ENCODE results near the gene PUM1. TPM values are rescaled to one million over a fixed set of nuclear protein-coding genes. Genes with fewer than 3 reads are reported as not detected.
"Not testable (repeated sequence)": the region's sequence is repeated elsewhere in the genome, so short reads cannot be mapped to it uniquely, and the experiment has no call there.

Gene PUM1
- total RNA-seq, 1 experiment from 2014 or later: 43.8 TPM

- DNase-seq (ENCODE audit: extremely low read depth, low read depth): no peak
These were observed 66.6 kb downstream of the PUM1 start for GRCh38 chr1:30998887-30999286.

- DNase-seq (ENCODE audit: extremely low read depth, low read depth): no peak
These were observed 67.3 kb downstream of the PUM1 start for GRCh38 chr1:30998171-30998570.

- no peak for DNase-seq (ENCODE audit: extremely low read depth, low read depth)
These were observed 68.0 kb downstream of the PUM1 start for GRCh38 chr1:30997463-30998057.

DNA sequence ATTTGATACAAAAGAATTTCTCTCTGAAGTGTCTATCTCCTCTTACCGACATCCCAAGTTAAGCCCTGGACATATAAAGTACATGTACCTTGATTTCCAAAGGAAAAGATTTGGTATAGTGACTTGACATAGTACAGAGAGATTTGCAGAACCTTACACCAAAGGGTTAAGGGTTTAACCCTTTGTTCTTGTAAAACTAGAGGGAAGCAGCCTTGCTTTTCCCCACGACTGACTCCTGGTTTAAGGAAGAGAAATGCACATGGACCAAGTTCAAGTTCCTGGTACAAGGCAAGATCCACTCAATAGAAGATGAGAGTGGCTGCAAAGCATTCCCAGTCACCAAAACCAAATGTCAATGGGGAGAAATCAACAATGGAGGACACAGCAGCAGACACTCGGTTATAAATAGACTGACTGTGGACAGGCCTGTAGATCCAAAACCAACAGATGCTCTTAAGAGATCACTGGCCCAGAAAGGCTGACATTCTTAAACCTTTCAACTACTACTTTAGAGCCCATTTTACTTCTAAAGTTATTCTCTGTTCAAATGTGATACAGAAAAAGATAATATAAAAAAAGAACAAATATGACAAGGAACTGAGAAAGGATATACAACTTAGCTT lies 69.4 kb downstream of the PUM1 start:
- no peak for DNase-seq (ENCODE audit: extremely low read depth, low read depth)

DNA sequence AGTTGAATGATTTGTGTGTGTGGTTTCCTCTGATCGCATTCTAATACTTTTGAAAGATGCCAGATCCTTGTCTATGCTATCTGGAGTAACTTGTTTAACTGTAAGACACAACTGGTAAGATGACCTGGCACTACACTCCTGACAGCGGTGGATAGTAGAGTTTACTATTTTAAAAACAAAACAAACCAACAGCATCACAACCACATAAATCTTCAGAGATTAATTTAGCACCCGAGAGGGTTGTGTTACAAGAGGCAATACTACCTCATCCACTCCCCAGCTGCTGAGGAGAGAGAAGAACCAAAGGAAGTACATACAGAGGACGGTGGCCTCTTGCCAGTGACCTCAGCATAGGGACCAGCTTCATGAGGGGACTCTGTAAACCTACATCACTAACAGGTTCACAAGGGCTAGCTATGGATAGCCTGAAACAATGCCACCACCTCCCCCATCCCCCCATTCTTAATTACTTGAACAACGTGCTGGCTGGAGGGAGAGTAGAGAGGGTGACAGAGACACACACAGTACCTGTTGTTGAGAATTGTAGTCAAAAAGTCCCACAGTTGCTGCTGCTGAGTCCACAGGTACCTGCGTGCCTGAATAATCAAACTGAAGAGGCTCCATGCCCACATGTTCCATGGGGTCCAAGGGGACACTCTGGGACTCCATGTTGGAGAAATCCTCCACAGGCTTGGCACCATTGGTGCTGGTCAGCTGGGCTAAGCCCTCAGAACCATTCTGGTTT lies 73.5 kb downstream of the PUM1 start:
- no peak for DNase-seq (ENCODE audit: extremely low read depth, low read depth)

- no peak for DNase-seq (ENCODE audit: extremely low read depth, low read depth)
These were observed 74.9 kb downstream of the PUM1 start for GRCh38 chr1:30990591-30990990.

GRCh38 chr1:30988045-30988444 lies 77.5 kb downstream of the PUM1 start:
- no peak for DNase-seq (ENCODE audit: extremely low read depth, low read depth)

GRCh38 chr1:30986755-30987154 lies 78.8 kb downstream of the PUM1 start:
- no peak for DNase-seq (ENCODE audit: extremely low read depth, low read depth)

- DNase-seq (ENCODE audit: extremely low read depth, low read depth): no peak
These were observed 80.5 kb downstream of the PUM1 start for GRCh38 chr1:30984991-30985503.

DNA sequence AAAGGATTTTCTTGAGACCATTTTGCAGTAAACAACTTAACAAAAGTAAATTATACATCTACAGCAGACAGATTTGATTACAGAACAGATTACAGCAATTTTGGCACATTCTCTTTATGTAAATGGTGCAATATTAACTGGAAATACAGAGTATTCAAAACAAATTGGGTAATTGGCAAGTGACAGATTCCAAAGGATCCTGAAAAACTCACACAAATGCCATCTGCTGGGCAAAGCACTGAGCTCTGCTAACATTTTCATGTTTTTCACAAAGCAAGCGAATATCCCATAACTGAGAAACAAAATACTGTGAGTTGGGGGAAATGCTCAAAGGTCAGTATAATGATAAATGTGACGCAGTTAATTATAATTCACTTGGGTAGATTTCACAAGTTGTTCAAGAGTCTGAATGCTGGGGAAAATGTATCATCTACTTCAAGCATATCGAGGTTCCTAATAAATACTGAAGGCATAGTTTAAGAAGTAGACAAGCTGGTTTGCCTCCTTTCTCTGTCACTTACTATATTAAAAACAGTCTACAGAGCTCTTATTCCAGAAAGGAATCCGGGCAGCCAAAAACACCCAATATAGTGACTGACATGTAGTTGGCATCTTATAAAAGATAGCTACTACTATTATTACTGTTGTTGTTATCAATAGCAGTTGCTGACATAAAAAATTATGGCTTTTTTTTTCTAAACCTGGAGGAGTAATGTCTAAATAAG lies 81.2 kb downstream of the PUM1 start:
- DNase-seq (ENCODE audit: extremely low read depth, low read depth): no peak

GRCh38 chr1:30982937-30983336 lies 82.6 kb downstream of the PUM1 start:
- DNase-seq (ENCODE audit: extremely low read depth, low read depth): no peak

DNA sequence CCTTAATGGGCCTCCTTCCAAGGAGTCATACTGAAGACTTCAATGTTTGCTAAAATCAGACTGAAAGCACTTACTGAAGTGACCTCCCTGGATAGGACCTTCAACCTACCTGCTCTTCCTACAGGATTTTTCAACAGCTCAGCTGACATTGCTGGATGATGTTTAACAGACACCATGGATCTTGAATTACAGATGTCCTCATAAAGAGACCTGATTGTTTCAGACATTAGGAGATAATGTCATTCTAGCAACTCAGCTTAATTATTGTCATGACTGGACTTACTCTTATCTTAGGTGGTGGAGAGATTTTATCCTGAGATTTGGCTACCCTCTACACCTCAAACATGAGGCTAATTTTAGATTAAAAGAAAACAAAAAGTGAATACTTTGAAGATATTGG lies 83.1 kb downstream of the PUM1 start:
- DNase-seq (ENCODE audit: extremely low read depth, low read depth): no peak

- DNase-seq (ENCODE audit: extremely low read depth, low read depth): no peak
These were observed 84.3 kb downstream of the PUM1 start for GRCh38 chr1:30981172-30981571.

- DNase-seq (ENCODE audit: extremely low read depth, low read depth): no peak
These were observed 88.0 kb downstream of the PUM1 start for GRCh38 chr1:30977511-30977910.

DNA sequence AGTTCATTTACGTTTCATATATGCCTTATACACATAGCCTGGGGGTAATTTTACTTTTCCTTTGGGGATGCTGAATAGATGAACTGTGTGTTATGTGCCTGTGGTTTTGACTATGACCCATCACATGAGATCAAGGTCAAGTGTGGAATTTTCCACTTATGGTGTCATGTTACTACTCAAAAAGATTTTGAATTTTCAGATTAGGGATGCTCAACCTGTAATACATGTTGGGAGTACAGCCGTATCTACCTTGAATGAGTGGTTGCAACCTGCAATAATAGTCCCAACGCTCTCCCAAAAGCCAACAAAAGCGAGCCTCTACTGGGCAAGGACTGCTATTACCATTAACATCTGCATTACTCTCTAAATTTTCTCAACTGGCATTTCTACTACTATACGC lies 88.4 kb downstream of the PUM1 start:
- no peak for DNase-seq (ENCODE audit: extremely low read depth, low read depth)

DNA sequence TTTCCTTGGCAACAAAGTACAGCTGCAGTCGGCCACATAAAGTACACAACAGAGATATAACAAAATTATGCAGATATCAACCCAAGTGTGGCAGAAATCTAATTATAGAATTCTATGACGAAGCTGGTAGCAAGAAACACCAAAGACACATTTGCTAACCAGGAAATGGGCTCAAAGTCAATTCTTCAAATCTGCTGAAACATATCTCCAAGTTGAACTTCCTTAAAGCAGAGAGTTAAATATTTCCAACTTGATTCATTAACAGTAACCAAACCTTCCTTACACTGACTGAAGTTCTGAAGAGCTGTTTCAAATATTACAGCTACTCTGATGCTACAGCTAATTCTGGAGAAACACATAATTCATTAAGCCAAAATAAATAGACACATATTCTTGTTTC lies 89.4 kb downstream of the PUM1 start:
- no peak for DNase-seq (ENCODE audit: extremely low read depth, low read depth)

DNA sequence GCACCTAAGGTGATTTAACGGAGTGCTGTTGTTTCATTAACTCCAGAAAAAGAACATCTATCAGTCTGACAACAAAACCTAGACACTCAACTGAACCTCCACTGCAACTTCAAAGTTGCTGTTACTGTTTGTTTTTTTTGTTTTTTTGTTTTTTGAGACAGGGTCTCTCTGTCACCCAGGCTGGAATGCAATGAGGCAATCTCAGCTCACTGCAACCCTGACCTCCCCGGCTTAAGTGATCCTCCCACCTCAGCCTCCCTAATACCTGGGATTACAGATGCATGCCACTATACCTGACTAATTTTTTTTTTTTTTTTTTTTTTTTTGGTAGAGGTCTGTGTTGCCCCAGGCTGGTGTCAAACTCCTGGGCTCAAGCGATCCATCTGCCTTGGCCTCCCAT lies 90.3 kb downstream of the PUM1 start:
- no peak for DNase-seq (ENCODE audit: extremely low read depth, low read depth)

GRCh38 chr1:30974536-30974935 lies 91.0 kb downstream of the PUM1 start:
- no peak for DNase-seq (ENCODE audit: extremely low read depth, low read depth)

DNA sequence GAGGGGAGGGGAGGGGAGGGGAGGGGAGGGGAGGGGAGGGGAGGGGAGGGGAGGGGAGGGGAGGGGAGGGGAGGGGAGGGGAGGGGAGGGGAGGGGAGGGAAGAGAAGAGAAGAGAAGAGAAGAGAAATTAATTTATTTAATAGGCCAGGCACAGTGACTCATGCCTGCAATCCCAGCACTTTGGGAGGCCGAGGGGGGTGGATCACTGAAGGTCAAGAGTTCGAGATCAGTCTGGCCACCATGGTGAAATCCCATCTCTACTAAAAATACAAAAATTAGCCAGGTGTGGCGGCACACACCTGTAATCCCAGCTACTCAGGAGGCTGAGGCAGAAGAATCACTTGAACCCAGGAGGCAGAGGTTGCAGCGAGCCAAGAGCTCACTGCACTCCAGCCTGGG lies 93.2 kb downstream of the PUM1 start:
- not testable (repeated sequence) for DNase-seq (ENCODE audit: extremely low read depth, low read depth)

GRCh38 chr1:30971496-30971895 lies 94.0 kb downstream of the PUM1 start:
- no peak for DNase-seq (ENCODE audit: extremely low read depth, low read depth)

- no peak for DNase-seq (ENCODE audit: extremely low read depth, low read depth)
These were observed 95.6 kb downstream of the PUM1 start for GRCh38 chr1:30969903-30970302.

Data from NCI-H460 (cell line).